Measurements from ENCODE around the gene FTCD.
"Not testable (repeated sequence)": the region's sequence is repeated elsewhere in the genome, so short reads cannot be mapped to it uniquely, and the experiment has no call there.

FTCD gene

DNA sequence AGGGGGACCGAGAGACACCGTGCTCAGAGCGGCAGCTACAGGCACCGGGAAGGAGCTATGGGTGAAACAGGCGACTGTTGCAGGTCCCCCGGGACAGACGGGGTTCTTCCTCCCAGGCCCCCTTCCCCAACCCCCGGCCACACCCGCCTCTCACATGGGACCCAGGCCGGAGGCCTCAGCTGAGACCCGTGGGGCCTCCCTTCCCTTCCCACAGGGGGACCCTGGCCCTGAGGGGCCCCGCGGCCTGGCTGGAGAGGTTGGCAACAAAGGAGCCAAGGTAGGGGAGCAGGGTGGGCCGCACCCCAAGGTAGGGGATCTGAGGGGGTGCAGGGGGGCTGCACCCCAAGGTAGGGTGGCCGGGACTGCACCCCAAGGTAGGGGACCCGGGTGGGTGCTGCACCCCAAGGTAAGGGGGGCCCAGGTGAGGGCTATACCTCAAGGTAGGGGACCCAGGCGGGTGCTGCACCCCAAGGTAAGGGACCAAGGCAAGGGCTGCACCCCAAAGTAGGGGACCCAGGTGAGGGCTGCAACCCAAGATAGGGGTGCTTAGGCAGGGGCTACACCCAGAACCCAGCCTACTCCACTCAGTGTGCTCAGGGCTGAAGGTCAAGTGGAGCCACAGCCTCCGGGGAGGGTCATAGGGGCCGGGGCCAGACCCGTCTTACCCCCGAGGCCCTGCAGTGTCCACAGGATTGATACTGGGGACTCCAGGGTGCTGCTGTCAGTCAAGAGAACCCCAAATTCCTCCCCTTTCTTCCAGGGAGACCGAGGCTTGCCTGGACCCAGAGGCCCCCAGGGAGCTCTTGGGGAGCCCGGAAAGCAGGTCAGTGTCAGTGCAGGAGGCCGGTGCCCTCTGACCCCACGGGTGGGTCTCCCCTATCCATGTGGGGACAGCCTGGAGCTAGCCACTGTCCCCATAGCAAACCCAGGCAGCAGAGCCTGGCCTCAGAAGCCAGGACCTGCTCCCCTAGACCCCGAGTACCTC lies 34.8 kb downstream of the FTCD start:
- DNase-seq = no peak

- no peak for DNase-seq
Measured at GRCh38 chr21:46119637-46120271, 35.6 kb downstream of the FTCD start.

DNA sequence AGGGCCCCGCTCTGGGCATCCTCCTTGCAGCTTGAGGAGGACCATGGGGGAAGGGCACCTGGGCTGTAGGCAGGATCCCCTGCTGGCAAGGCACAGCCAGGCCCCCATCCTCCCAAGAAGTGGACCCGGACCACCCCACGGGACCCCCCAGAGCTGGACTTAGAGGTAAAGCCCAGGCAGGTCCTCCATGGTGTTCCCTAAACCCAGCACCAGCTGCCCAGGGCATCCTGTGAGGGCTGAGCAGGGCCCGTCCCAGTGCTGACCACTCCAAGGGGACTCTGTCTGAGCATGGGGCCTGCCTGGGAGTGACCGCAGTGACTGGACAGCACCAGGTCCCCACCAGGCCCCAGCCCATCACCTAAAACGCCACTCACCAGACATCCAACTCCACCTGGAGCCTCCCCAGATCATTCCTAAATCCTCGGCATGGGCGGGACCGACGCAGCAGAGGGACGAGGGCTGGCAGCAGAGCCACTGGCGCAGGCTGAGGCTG lies 36.2 kb downstream of the FTCD start:
- DNase-seq = no peak

- DNase-seq = no peak
Measured at GRCh38 chr21:46118316-46119143, 36.8 kb downstream of the FTCD start.

DNA sequence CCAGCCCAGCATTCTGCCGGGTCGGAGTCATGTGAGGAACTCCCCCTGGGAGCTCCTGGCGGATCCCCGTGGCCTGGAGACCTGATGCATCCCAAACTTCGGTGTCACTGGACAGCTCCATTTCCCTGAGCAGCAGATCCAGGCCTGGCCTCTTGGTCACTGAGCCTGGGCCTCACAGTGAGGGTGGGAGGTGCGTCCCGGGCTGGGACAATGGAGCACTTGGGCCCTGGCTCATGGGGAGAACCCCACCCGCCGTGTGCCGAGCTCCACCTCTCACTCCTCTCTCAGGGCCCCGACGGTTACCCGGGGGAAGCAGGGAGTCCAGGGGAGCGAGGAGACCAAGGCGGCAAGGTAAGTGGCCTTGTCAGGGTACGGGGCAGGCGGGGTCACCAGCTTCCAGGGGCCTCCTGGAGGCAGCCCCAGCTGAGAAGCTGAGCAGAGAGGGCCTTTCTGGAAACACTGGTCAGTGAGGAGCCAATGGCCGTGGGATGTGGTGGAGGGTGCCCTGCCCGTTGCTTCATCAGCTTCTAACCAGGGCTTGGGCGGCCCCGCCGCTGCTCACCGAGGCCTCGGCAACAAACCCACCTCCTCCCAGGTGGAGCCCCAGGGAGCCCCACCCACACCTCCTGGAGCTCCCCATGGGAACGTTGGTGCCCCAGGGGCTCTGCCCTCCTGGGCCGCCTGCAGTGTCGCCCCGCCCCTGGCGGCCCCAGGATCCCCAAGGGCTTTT lies 37.6 kb downstream of the FTCD start:
- no peak for DNase-seq

GRCh38 chr21:46116776-46117585 lies 38.4 kb downstream of the FTCD start:
- DNase-seq = no peak

GRCh38 chr21:46116189-46116775 lies 39.1 kb downstream of the FTCD start:
- DNase-seq = no peak

GRCh38 chr21:46115441-46116188 lies 39.8 kb downstream of the FTCD start:
- DNase-seq = no peak

DNA sequence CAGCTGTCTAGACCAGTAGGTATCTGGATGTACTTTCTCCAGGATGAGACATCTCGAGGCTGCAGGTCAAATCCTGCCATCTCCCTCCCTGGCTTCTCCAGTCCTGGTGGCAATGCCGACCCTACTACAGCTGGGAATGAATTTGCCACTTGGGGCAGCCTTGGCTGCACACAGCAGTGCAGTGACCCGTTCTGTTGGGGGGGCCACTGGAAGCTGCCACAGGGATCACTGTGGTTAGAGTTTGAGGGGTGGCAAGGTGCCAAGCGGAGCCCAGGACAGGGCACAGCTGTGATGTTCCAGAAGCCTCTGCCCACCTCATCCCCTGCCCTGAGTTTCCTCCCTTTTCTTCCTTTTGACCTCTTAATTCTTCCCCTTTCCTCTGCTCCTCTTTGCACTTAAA lies 40.4 kb downstream of the FTCD start:
- no peak for DNase-seq

DNA sequence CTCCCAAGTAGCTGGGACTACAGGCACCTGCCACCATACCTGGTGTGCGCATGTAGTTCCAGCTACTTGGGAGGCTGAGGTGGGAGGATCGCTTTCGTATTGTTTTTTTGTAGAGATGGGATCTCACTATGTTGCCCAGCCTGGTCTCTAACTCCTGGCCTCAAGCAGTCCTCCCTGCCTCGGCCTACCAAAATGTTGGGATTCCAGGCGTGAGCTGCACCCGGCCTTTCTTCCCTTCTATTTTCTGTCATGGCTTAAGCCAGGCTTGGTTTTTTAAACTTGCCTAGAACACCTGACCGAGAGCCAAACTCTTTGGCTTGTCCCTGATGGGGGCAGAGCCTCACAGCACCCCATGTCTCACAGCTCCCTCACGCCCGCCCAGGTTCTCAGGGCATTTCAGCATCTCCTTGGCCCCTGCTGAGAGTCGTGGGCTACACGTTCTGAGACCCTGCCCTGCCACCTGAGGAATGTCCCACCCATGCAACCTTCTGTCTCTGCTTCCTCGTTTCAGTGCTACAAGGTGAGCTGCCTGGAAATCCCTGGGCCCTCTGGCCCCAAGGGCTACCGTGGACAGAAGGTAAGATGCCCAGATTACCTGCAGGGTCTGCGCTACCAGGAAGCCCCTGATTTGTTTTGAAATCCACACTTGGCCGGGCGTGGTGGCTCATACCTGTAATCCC lies 41.7 kb downstream of the FTCD start:
- DNase-seq = no peak

DNA sequence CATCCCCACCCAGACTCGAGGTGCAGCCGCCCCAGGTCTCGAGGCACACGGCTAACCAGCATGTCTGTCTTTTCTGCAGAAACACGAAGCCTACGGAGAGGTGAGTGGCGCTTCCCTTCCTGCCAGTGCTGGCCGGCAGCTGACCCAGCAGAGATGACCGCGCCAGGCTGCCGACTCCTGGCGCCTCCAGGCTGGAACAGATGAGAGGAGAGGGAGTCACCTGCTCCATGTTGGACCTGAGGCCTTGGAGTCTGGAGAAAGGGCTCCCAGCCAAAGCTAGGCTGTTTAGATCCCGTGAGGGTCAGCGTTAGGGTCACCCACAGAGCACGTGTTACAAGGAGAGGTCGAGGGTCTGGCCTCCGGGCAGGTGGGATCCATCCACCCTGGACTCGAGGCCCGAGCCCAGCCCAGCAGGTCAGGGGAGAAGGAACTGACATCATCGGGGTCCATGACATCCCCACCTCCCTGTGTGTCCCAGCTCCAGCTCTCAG lies 42.6 kb downstream of the FTCD start:
- DNase-seq = no peak

- DNase-seq = no peak
Measured at GRCh38 chr21:46111857-46112724, 43.3 kb downstream of the FTCD start.

DNA sequence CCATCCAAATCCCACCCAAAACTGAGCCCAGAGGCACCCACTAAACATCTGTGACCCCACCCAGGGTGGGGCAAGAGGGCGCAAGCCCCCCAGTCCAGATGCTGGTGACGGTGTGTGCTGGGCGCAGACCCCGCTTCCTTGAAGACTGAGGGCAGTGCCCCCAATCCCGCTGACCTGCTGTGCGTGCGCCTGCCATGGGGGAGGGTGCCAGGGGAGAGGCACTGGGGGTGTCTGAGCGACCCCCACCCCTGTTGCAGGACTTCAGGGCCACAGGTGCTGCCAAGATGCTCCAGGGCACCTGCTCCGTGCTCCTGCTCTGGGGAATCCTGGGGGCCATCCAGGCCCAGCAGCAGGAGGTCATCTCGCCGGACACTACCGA lies 44.2 kb downstream of the FTCD start:
- no peak for DNase-seq

DNA sequence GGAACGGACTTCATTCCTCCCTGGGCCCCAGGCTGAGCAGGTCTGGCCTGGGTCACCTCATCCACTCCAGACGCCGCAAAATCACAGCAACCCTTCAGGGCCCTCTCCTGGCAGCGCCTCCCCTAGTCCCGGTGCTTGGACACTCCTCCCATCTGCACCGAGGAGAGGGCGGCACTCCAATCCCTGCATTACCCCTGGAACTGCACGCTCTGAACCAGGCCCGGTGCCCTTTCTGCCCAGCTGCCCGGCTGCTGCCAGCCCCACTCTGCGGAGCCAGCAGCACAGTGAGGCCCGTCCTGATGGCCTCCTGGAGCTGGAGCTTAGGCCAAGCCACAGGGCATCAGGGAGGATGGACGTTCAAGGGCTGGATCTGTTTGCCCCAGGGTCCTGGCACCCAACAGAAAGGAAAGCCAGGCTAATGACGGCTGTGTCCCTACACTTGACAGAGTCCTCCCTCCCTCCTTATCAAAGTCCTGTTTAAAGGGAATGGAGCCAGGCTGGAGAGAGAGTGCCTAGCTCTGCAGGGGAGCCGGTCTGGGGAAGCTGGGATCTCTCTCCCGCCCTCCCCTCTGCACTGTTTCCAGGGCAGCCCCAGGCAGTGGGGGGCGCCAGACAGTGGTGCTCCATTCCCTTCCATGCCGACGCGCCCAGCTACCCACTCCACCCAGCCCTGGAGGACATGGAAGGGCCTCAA lies 44.7 kb downstream of the FTCD start:
- DNase-seq = no peak

- DNase-seq = no peak
Measured at GRCh38 chr21:46109313-46110221, 45.8 kb downstream of the FTCD start.

GRCh38 chr21:46108827-46109312 lies 46.5 kb downstream of the FTCD start:
- DNase-seq = no peak

DNA sequence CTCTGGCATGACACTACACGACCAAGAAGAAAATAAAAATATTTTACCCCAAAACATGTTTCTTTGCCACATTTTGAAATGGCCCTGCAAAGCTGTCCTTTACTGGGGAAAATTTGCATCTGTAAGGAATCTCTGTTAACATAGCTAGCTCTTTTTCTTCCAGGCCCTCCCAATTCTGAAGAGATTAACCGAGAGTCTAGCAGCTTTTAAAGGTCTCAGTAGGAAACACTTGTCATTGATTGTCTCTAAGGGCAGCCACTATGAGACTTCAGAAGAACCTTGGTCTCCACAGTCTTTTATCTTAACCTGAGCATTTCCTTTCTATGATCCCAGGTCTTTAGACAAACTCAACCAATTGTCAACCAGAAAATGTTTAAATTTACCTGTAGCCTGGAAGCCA lies 48.0 kb downstream of the FTCD start:
- not testable (repeated sequence) for DNase-seq
